HEK293 (cell line): ENCODE results near the gene IMP3.

ENCODE experiments used
- BCL11B ChIP-seq: fragments of 450-650 bp; formaldehyde crosslinking; IDR thresholded peaks from 2 replicates; pipeline ENCODE4 v1.5.1; 2016; ENCODE audit warnings: low read depth, missing biosample characterization, missing genetic modification characterization
- CTCF ChIP-seq: fragments of 450-650 bp; formaldehyde crosslinking; IDR thresholded peaks from 2 replicates; pipeline ENCODE4 v1.5.1; 2016; ENCODE audit warnings: missing biosample characterization, missing genetic modification characterization
- ELK4 ChIP-seq: IDR thresholded peaks from 2 replicates; pipeline ENCODE4 v1.6.1; 2011; ENCODE audit warnings: mild to moderate bottlenecking, low read depth, low read length, borderline replicate concordance
- HOXD13 ChIP-seq: sonication (generic); formaldehyde crosslinking; IDR thresholded peaks from 2 replicates; pipeline ENCODE4 v1.8.0; 2022; ENCODE audit warnings: missing genetic modification reagents, borderline replicate concordance
- INSM2 ChIP-seq: fragments of 450-650 bp; formaldehyde crosslinking; IDR thresholded peaks from 2 replicates; pipeline ENCODE4 v1.5.1; 2016; ENCODE audit warnings: missing biosample characterization, missing genetic modification characterization
- KLF10 ChIP-seq: fragments of 450-650 bp; IDR thresholded peaks from 2 replicates; pipeline ENCODE4 v1.5.1; 2018; ENCODE audit warnings: missing biosample characterization, mild to moderate bottlenecking, missing genetic modification characterization
- KLF17 ChIP-seq: fragments of 450-650 bp; formaldehyde crosslinking; IDR thresholded peaks from 2 replicates; pipeline ENCODE4 v1.5.1; 2016; ENCODE audit warnings: missing biosample characterization, missing genetic modification characterization
- KLF7 ChIP-seq: fragments of 450-650 bp; formaldehyde crosslinking; IDR thresholded peaks from 2 replicates; pipeline ENCODE4 v1.5.1; 2016; ENCODE audit warnings: missing biosample characterization, missing genetic modification characterization, borderline replicate concordance
- MEIS1 ChIP-seq: sonication (generic); formaldehyde crosslinking; IDR thresholded peaks from 2 replicates; pipeline ENCODE4 v1.8.1; 2022; ENCODE audit warnings: missing genetic modification reagents, mild to moderate bottlenecking, borderline replicate concordance
- MYNN ChIP-seq: fragments of 450-650 bp; formaldehyde crosslinking; IDR thresholded peaks from 2 replicates; pipeline ENCODE4 v1.5.1; 2016; ENCODE audit warnings: missing biosample characterization, missing genetic modification characterization, borderline replicate concordance
- PRDM1 ChIP-seq: fragments of 450-650 bp; formaldehyde crosslinking; IDR thresholded peaks from 2 replicates; pipeline ENCODE4; 2016; ENCODE audit warnings: missing biosample characterization, missing genetic modification characterization
- YY1 ChIP-seq: fragments of 450-650 bp; formaldehyde crosslinking; IDR thresholded peaks from 2 replicates; pipeline ENCODE4 v1.5.1; 2018; ENCODE audit warnings: missing biosample characterization, missing genetic modification characterization
- ZNF121 ChIP-seq: fragments of 450-650 bp; formaldehyde crosslinking; IDR thresholded peaks from 2 replicates; pipeline ENCODE4 v1.5.1; 2016; ENCODE audit warnings: missing biosample characterization, missing genetic modification characterization
- ZNF133 ChIP-seq: fragments of 450-650 bp; formaldehyde crosslinking; IDR thresholded peaks from 2 replicates; pipeline ENCODE4 v1.5.1; 2016; ENCODE audit warnings: missing biosample characterization, missing genetic modification characterization
- ZNF146 ChIP-seq: fragments of 450-650 bp; formaldehyde crosslinking; IDR thresholded peaks from 2 replicates; pipeline ENCODE4 v1.5.1; 2016; ENCODE audit warnings: missing biosample characterization, missing genetic modification characterization
- ZNF16 ChIP-seq: fragments of 450-650 bp; formaldehyde crosslinking; IDR thresholded peaks from 2 replicates; pipeline ENCODE4 v1.5.1; 2016; ENCODE audit warnings: low read depth, missing biosample characterization, missing genetic modification characterization
- ZNF2 ChIP-seq: fragments of 450-650 bp; formaldehyde crosslinking; IDR thresholded peaks from 2 replicates; pipeline ENCODE4 v1.5.1; 2016; ENCODE audit warnings: missing biosample characterization, missing genetic modification characterization
- ZNF211 ChIP-seq: fragments of 450-650 bp; formaldehyde crosslinking; IDR thresholded peaks from 2 replicates; pipeline ENCODE4 v1.5.1; 2016; ENCODE audit warnings: low read depth, missing biosample characterization, missing genetic modification characterization
- ZNF280D ChIP-seq: fragments of 450-650 bp; formaldehyde crosslinking; IDR thresholded peaks from 2 replicates; pipeline ENCODE4 v1.5.1; 2016; ENCODE audit warnings: missing biosample characterization, missing genetic modification characterization
- ZNF350 ChIP-seq: fragments of 450-650 bp; formaldehyde crosslinking; IDR thresholded peaks from 2 replicates; pipeline ENCODE4 v1.5.0; 2017; ENCODE audit warnings: missing biosample characterization, mild to moderate bottlenecking, missing genetic modification characterization
- ZNF404 ChIP-seq: fragments of 450-650 bp; formaldehyde crosslinking; IDR thresholded peaks from 2 replicates; pipeline ENCODE4 v1.5.1; 2017; ENCODE audit warnings: missing biosample characterization, missing genetic modification characterization
- ZNF48 ChIP-seq: fragments of 450-650 bp; formaldehyde crosslinking; IDR thresholded peaks from 2 replicates; pipeline ENCODE4 v1.5.1; 2016; ENCODE audit warnings: missing biosample characterization, missing genetic modification characterization
- ZNF514 ChIP-seq: fragments of 450-650 bp; formaldehyde crosslinking; IDR thresholded peaks from 2 replicates; pipeline ENCODE4 v1.5.1; 2016; ENCODE audit warnings: missing biosample characterization, missing genetic modification characterization
- ZNF544 ChIP-seq: fragments of 450-650 bp; formaldehyde crosslinking; IDR thresholded peaks from 2 replicates; pipeline ENCODE4 v1.5.0; 2017; ENCODE audit warnings: missing biosample characterization, missing genetic modification characterization
- ZNF548 ChIP-seq: fragments of 450-650 bp; formaldehyde crosslinking; IDR thresholded peaks from 2 replicates; pipeline ENCODE4 v1.5.1; 2016; ENCODE audit warnings: missing biosample characterization, missing genetic modification characterization
- ZNF549 ChIP-seq: fragments of 450-650 bp; IDR thresholded peaks from 2 replicates; pipeline ENCODE4 v1.5.1; 2018; ENCODE audit warnings: missing biosample characterization, missing genetic modification characterization, mild to moderate bottlenecking, inconsistent platforms, moderate library complexity
- ZNF555 ChIP-seq: fragments of 450-650 bp; formaldehyde crosslinking; conservative IDR thresholded peaks from 2 replicates; pipeline ENCODE4 v1.5.1; 2017; ENCODE audit warnings: missing biosample characterization, mild to moderate bottlenecking, missing genetic modification characterization, inconsistent platforms
- ZNF558 ChIP-seq: fragments of 450-650 bp; formaldehyde crosslinking; IDR thresholded peaks from 2 replicates; pipeline ENCODE4 v1.5.1; 2016; ENCODE audit warnings: missing biosample characterization, missing genetic modification characterization
- ZNF624 ChIP-seq: fragments of 450-650 bp; formaldehyde crosslinking; IDR thresholded peaks from 2 replicates; pipeline ENCODE4 v1.5.1; 2017; ENCODE audit warnings: missing biosample characterization, missing genetic modification characterization
- ZNF658 ChIP-seq: fragments of 450-650 bp; formaldehyde crosslinking; IDR thresholded peaks from 2 replicates; pipeline ENCODE4; 2016; ENCODE audit warnings: missing biosample characterization, missing genetic modification characterization
- ZNF664 ChIP-seq: fragments of 450-650 bp; formaldehyde crosslinking; IDR thresholded peaks from 2 replicates; pipeline ENCODE4 v1.5.1; 2016; ENCODE audit warnings: missing biosample characterization, missing genetic modification characterization
- ZNF670 ChIP-seq: fragments of 450-650 bp; formaldehyde crosslinking; IDR thresholded peaks from 2 replicates; pipeline ENCODE4 v1.5.1; 2016; ENCODE audit warnings: missing biosample characterization, missing genetic modification characterization, low read depth
- ZNF830 ChIP-seq: fragments of 450-650 bp; IDR thresholded peaks from 2 replicates; pipeline ENCODE4 v1.5.0; 2018; ENCODE audit warnings: missing biosample characterization, missing genetic modification characterization, low read depth, mild to moderate bottlenecking, moderate library complexity

IMP3 gene

GRCh38 chr15:75647370-75648155 is 7.5 kb upstream of the IMP3 start, which contains the start of gene SNX33 (continued):
- TF ChIP-seq ZNF404 (tag by site-specific recombination), result no peak
- TF ChIP-seq ZNF658 (tag by site-specific recombination), result no peak
- 0 out of 2 replicates have a peak, but pooled peaks have one; percentile 31 for TF ChIP-seq KLF7
- TF ChIP-seq ELK4, result no peak; the same call in 1 of the 2 replicates
- no peak for TF ChIP-seq ZNF670 (tag by site-specific recombination)
- peak; percentile 78; the same call in 1 of the 2 replicates for TF ChIP-seq KLF17 (tag by site-specific recombination)
- TF ChIP-seq KLF10, result peak; percentile 95
- no peak for TF ChIP-seq ZNF544 (tag by site-specific recombination)
- no peak for TF ChIP-seq ZNF16
- no peak for TF ChIP-seq ZNF664
- TF ChIP-seq MEIS1 (CRISPR knock-in tag), result no peak
- TF ChIP-seq ZNF211 (tag by site-specific recombination), result no peak
- no peak for TF ChIP-seq ZNF514
- TF ChIP-seq ZNF555 (tag by site-specific recombination), result no peak
- TF ChIP-seq ZNF2 (tag by site-specific recombination), result peak; percentile 32; the same call in 1 of the 2 replicates
- TF ChIP-seq ZNF624 (tag by site-specific recombination), result no peak
- no peak for TF ChIP-seq PRDM1 (tag by site-specific recombination)
- no peak for TF ChIP-seq ZNF350
- no peak for TF ChIP-seq ZNF558 (tag by site-specific recombination)
- no peak for TF ChIP-seq HOXD13 (CRISPR knock-in tag)
- 0 out of 2 replicates have a peak, but pooled peaks have one; percentile 9 for TF ChIP-seq ZNF121 (tag by site-specific recombination)
- no peak for TF ChIP-seq ZNF146 (tag by site-specific recombination)
- peak; percentile 99 for TF ChIP-seq CTCF
- TF ChIP-seq INSM2 (tag by site-specific recombination), result no peak
- no peak for TF ChIP-seq BCL11B (tag by site-specific recombination)
- no peak for TF ChIP-seq ZNF549 (tag by site-specific recombination)
- TF ChIP-seq MYNN, result no peak; the same call in 1 of the 2 replicates
- TF ChIP-seq ZNF830 (tag by site-specific recombination), result no peak
- no peak for TF ChIP-seq ZNF280D
- TF ChIP-seq ZNF133 (tag by site-specific recombination), result no peak
- no peak for TF ChIP-seq ZNF48 (tag by site-specific recombination)
- TF ChIP-seq ZNF548 (tag by site-specific recombination), result no peak
- TF ChIP-seq YY1, result no peak
